GM23338 (cell line): ENCODE results near the gene ZCCHC24. TPM values are rescaled to one million over a fixed set of nuclear protein-coding genes. Genes with fewer than 3 reads are reported as not detected.

Experiments
- ATAC-seq: fragments of 200-7000 bp; cut with Tn5 transposase; 3 replicates; pipeline ENCODE4 v1.9.1; 2020
- DNase-seq: peaks from one replicate; pipeline ENCODE4 v3.0.0-alpha.2; 2015; ENCODE audit warnings: low spot score
- H2AFZ ChIP-seq: fragments of 200-600 bp; sonication (generic); 2 replicates; pipeline ENCODE4 v1.8.0; 2016; ENCODE audit warnings: antibody characterized with exemption, mild to moderate bottlenecking, moderate library complexity
- H3F3A ChIP-seq: fragments of 200-600 bp; sonication (generic); replicated peaks from 2 replicates; pipeline ENCODE4 v1.8.0; 2017; ENCODE audit warnings: antibody characterized with exemption, mixed run types, low read depth
- H3K27ac ChIP-seq: fragments of 200-600 bp; sonication (generic); 2 replicates; pipeline ENCODE4 v1.6.1; 2016; ENCODE audit warnings: low read depth
- H3K27me3 ChIP-seq: fragments of 200-600 bp; sonication (generic); 2 replicates; pipeline ENCODE4 v1.8.0; 2016; ENCODE audit warnings: mild to moderate bottlenecking, mixed run types, moderate library complexity; ENCODE audit not compliant: insufficient read depth
- H3K36me3 ChIP-seq: fragments of 200-600 bp; sonication (generic); 2 replicates; pipeline ENCODE4 v1.8.0; 2016; ENCODE audit warnings: mild to moderate bottlenecking; ENCODE audit not compliant: insufficient read depth
- H3K4me1 ChIP-seq: fragments of 200-600 bp; sonication (generic); 2 replicates; pipeline ENCODE4 v1.8.0; 2016; ENCODE audit warnings: mild to moderate bottlenecking, moderate library complexity; ENCODE audit not compliant: insufficient read depth
- H3K4me2 ChIP-seq: fragments of 200-600 bp; sonication (generic); 2 replicates; pipeline ENCODE4 v1.7.1; 2017; ENCODE audit warnings: mixed run types
- H3K4me3 ChIP-seq: fragments of 200-600 bp; sonication (generic); 2 replicates; pipeline ENCODE4 v1.6.1; 2016; ENCODE audit warnings: mixed run types
- H3K79me2 ChIP-seq: fragments of 200-600 bp; sonication (generic); replicated peaks from 2 replicates; pipeline ENCODE4 v1.8.0; 2017; ENCODE audit warnings: mild to moderate bottlenecking; ENCODE audit not compliant: insufficient read depth
- H3K9me2 ChIP-seq: fragments of 200-600 bp; sonication (generic); 2 replicates; pipeline ENCODE4 v1.8.0; 2017; ENCODE audit not compliant: insufficient read depth
- H4K20me1 ChIP-seq: fragments of 200-600 bp; sonication (generic); replicated peaks from 2 replicates; pipeline ENCODE4 v1.8.0; 2017; ENCODE audit warnings: mild to moderate bottlenecking; ENCODE audit not compliant: insufficient read depth
- H3K27ac Mint-ChIP-seq: 2 replicates; pipeline ENCODE4 v1.8.0; 2020; ENCODE audit warnings: inconsistent platforms, mild to moderate bottlenecking, moderate library complexity, mixed read lengths
- H3K27me3 Mint-ChIP-seq: 3 replicates; pipeline ENCODE4 v1.8.0; 2022; ENCODE audit warnings: low read depth, mild to moderate bottlenecking, moderate library complexity, mixed read lengths, inconsistent platforms; ENCODE audit not compliant: insufficient read depth, poor library complexity
- H3K36me3 Mint-ChIP-seq: 3 replicates; pipeline ENCODE4 v1.8.0; 2021; ENCODE audit warnings: low read depth, mild to moderate bottlenecking, inconsistent platforms, moderate library complexity, mixed read lengths
- H3K4me1 Mint-ChIP-seq: 3 replicates; pipeline ENCODE4 v1.8.0; 2020; ENCODE audit warnings: mild to moderate bottlenecking, inconsistent platforms, mixed read lengths
- H3K4me3 Mint-ChIP-seq: 3 replicates; pipeline ENCODE4 v1.8.0; 2021; ENCODE audit warnings: moderate library complexity, mild to moderate bottlenecking, inconsistent platforms, mixed read lengths
- H3K9me3 Mint-ChIP-seq: 3 replicates; pipeline ENCODE4 v1.8.0; 2020; ENCODE audit warnings: moderate library complexity, mild to moderate bottlenecking, inconsistent platforms, mixed read lengths
- CREB1 ChIP-seq: fragments of 250-450 bp; sonication (Bioruptor Pico); IDR thresholded peaks from 2 replicates; pipeline ENCODE4 v1.5.0; 2020; ENCODE audit warnings: low read depth, mild to moderate bottlenecking, moderate library complexity
- ETS1 ChIP-seq: IDR thresholded peaks from 2 replicates; pipeline ENCODE4 v1.6.1; 2016; ENCODE audit warnings: antibody characterized with exemption
- EZH2 ChIP-seq: fragments of 200-600 bp; sonication (generic); IDR thresholded peaks from one replicate; pipeline ENCODE4 v1.8.0; 2017; ENCODE audit warnings: antibody characterized with exemption, mild to moderate bottlenecking, low read depth; ENCODE audit not compliant: unreplicated experiment
- EZH2phosphoT487 ChIP-seq: fragments of 200-600 bp; sonication (generic); IDR thresholded peaks from one replicate; pipeline ENCODE4 v1.8.1; 2018; ENCODE audit warnings: antibody characterized with exemption; ENCODE audit not compliant: unreplicated experiment
- JUNB ChIP-seq: IDR thresholded peaks from one replicate; pipeline ENCODE4 v1.6.1; 2016; ENCODE audit warnings: antibody characterized with exemption; ENCODE audit not compliant: unreplicated experiment
- NANOG ChIP-seq: IDR thresholded peaks from 2 replicates; pipeline ENCODE4 v1.6.1; 2016; ENCODE audit warnings: antibody characterized with exemption, borderline replicate concordance
- POLR2AphosphoS5 ChIP-seq: IDR thresholded peaks from 2 replicates; pipeline ENCODE4 v1.6.1; 2016; ENCODE audit warnings: antibody characterized with exemption, low read depth
- REST ChIP-seq: IDR thresholded peaks from one replicate; pipeline ENCODE4 v1.6.1; 2018; ENCODE audit warnings: antibody characterized with exemption; ENCODE audit not compliant: unreplicated experiment
- STAT1 ChIP-seq: IDR thresholded peaks from one replicate; pipeline ENCODE4 v1.6.1; 2016; ENCODE audit warnings: antibody characterized with exemption; ENCODE audit not compliant: unreplicated experiment
- ZNF114 ChIP-seq: fragments of 250-450 bp; sonication (Bioruptor Pico); IDR thresholded peaks from 2 replicates; pipeline ENCODE4 v1.5.0; 2020; ENCODE audit warnings: mild to moderate bottlenecking, moderate library complexity
- ZNF331 ChIP-seq: fragments of 250-450 bp; sonication (Bioruptor Pico); IDR thresholded peaks from 2 replicates; pipeline ENCODE4 v1.5.0; 2020; ENCODE audit warnings: low read depth, mild to moderate bottlenecking, moderate library complexity
- ZNF462 ChIP-seq: fragments of 250-450 bp; sonication (Bioruptor Pico); IDR thresholded peaks from 2 replicates; pipeline ENCODE4 v1.5.0; 2020; ENCODE audit warnings: mild to moderate bottlenecking, moderate library complexity
- polyA plus RNA-seq: library from polyadenylated mRNA; unstranded; fragments of >200 nt; fragmentation: Nextera tagmentation; extraction: Ambion mirVana; gene quantifications from 2 replicates; pipeline ENCODE4 v1.2.1, GENCODE V29; 2016
- total RNA-seq: library from RNA; depleted of rRNA; stranded (reverse); fragments of >200 nt; shearing (Covaris generic); gene quantifications from 2 replicates; pipeline ENCODE4 v1.2.3, GENCODE V29; 2014

Gene ZCCHC24
- total and polyA plus RNA-seq, 2 experiments from 2014 or later, result 2.0 to 10.1 TPM

- TF ChIP-seq ETS1 (no peak), ZNF331 (no peak), EZH2 (no peak), EZH2phosphoT487 (no peak), POLR2AphosphoS5 (no peak), JUNB (no peak), NANOG (no peak), STAT1 (no peak), ZNF114 (CRISPR knock-in tag) (no peak), REST (no peak), CREB1 (CRISPR knock-in tag) (no peak)
Observed at GRCh38 chr10:79403441-79404230, 41.8 kb downstream of the ZCCHC24 start (continued).

- Mint-ChIP-seq H3K27me3 (peaks cover 9% of the 10 kb centered on the region), H3K4me1 (peaks cover 53% of the 10 kb centered on the region), H3K4me3 (no peak overlapping the region; the same call in 2 of the 3 replicates), H3K27ac (peak overlapping the region; percentile 65; the same call in 1 of the 2 replicates), H3K9me3 (no peaks in the 10 kb centered on the region; the same call in 2 of the 3 replicates), H3K36me3 (no peaks in the 10 kb centered on the region)
- H3K79me2 ChIP-seq, result no peaks in the 10 kb centered on the region
- H3F3A ChIP-seq, result no peaks in the 10 kb centered on the region
- no peak overlapping the region for H3K4me2 ChIP-seq
- H3K9me2 ChIP-seq, result no peaks in the 10 kb centered on the region
- TF ChIP-seq ZNF462 (CRISPR knock-in tag) (no peak), CREB1 (CRISPR knock-in tag) (no peak)
- DNase-seq (no peak), ATAC-seq (no peak)
- no peak overlapping the region for H2AFZ ChIP-seq
- peaks cover 16% of the 10 kb centered on the region for H3K4me1 ChIP-seq
- H3K36me3 ChIP-seq, result no peaks in the 10 kb centered on the region
- H3K27me3 ChIP-seq, result no peaks in the 10 kb centered on the region
- H3K27ac ChIP-seq, result no peak overlapping the region
- no peak overlapping the region for H3K4me3 ChIP-seq
- H4K20me1 ChIP-seq, result no peaks in the 10 kb centered on the region
Observed at GRCh38 chr10:79402951-79403350, 42.5 kb downstream of the ZCCHC24 start.
